DMS53 treated with DMSO at 0.1 percent for 48 hours (cell line): ENCODE results near the gene TERT.
"Not testable (repeated sequence)": the region's sequence is repeated elsewhere in the genome, so short reads cannot be mapped to it uniquely, and the experiment has no call there.

Experiments used
- DNase-seq: peaks from one replicate; lab custom pipeline; 2025; ENCODE audit not compliant: unreplicated experiment; lab: John Stamatoyannopoulos, UW

TERT gene

GRCh38 chr5:1280177-1281037, 14.5 kb downstream of the TERT start:
- DNase-seq = no peak

- DNase-seq = no peak
These were observed 15.3 kb downstream of the TERT start for GRCh38 chr5:1279443-1280151.

GRCh38 chr5:1278656-1279442, 16.0 kb downstream of the TERT start:
- no peak for DNase-seq

GRCh38 chr5:1278216-1278615, 16.7 kb downstream of the TERT start:
- DNase-seq = no peak

GRCh38 chr5:1277781-1278180, 17.1 kb downstream of the TERT start:
- DNase-seq = no peak

GRCh38 chr5:1277331-1277730, 17.5 kb downstream of the TERT start:
- no peak for DNase-seq

- no peak for DNase-seq
These were observed 17.9 kb downstream of the TERT start for GRCh38 chr5:1276930-1277329.

- not testable (repeated sequence) for DNase-seq
These were observed 19.2 kb downstream of the TERT start for GRCh38 chr5:1275397-1276391.

- DNase-seq = no peak
These were observed 20.4 kb downstream of the TERT start for GRCh38 chr5:1274471-1274870.

GRCh38 chr5:1273745-1274144, 21.1 kb downstream of the TERT start:
- DNase-seq = no peak

- DNase-seq = no peak
These were observed 22.7 kb downstream of the TERT start for GRCh38 chr5:1272201-1272600.

- DNase-seq = no peak
These were observed 23.6 kb downstream of the TERT start for GRCh38 chr5:1270933-1271914.

- no peak for DNase-seq
These were observed 24.4 kb downstream of the TERT start for GRCh38 chr5:1270426-1270825.

GRCh38 chr5:1268666-1269065, 26.2 kb downstream of the TERT start:
- DNase-seq = no peak

GRCh38 chr5:1268056-1268455, 26.8 kb downstream of the TERT start:
- DNase-seq = no peak

- not testable (repeated sequence) for DNase-seq
These were observed 27.4 kb downstream of the TERT start for GRCh38 chr5:1267464-1267863.

- DNase-seq = no peak
These were observed 28.1 kb downstream of the TERT start for GRCh38 chr5:1266791-1267190.

GRCh38 chr5:1265461-1266455, 29.1 kb downstream of the TERT start:
- DNase-seq = no peak
